DMS153 treated with DMSO at 0.1 percent for 48 hours (cell line): ENCODE results near the gene KLHL35.
"Not testable (repeated sequence)": the region's sequence is repeated elsewhere in the genome, so short reads cannot be mapped to it uniquely, and the experiment has no call there.

ENCODE experiments used
- DNase-seq: peaks from one replicate; lab custom pipeline; 2025; ENCODE audit not compliant: unreplicated experiment; lab: John Stamatoyannopoulos, UW

The KLHL35 gene

GRCh38 chr11:75426720-75427086 is 6.3 kb downstream of the KLHL35 start:
- no peak for DNase-seq

GRCh38 chr11:75425422-75425821 is 7.6 kb downstream of the KLHL35 start:
- DNase-seq: no peak

DNA sequence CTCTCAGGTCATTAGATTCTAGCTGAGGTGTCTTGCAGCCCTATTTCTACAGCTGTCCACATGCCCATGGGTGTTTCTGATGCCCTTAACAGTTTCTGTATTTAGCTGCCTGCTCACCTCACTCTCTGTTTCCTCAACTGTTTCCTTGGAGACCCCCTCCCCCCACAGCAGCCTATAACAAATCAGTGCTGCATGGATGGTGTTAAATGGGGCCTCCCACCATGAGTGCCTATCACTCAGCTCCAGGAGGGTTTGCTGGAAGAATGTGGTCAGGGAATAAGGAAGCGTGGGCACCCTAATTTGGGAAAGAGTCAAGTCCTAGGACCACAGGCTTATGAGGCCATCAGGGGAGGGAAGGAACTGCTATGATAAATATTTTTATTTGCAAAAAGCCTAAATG is 8.6 kb downstream of the KLHL35 start:
- DNase-seq: no peak

GRCh38 chr11:75423721-75424120 is 9.3 kb downstream of the KLHL35 start:
- no peak for DNase-seq

DNA sequence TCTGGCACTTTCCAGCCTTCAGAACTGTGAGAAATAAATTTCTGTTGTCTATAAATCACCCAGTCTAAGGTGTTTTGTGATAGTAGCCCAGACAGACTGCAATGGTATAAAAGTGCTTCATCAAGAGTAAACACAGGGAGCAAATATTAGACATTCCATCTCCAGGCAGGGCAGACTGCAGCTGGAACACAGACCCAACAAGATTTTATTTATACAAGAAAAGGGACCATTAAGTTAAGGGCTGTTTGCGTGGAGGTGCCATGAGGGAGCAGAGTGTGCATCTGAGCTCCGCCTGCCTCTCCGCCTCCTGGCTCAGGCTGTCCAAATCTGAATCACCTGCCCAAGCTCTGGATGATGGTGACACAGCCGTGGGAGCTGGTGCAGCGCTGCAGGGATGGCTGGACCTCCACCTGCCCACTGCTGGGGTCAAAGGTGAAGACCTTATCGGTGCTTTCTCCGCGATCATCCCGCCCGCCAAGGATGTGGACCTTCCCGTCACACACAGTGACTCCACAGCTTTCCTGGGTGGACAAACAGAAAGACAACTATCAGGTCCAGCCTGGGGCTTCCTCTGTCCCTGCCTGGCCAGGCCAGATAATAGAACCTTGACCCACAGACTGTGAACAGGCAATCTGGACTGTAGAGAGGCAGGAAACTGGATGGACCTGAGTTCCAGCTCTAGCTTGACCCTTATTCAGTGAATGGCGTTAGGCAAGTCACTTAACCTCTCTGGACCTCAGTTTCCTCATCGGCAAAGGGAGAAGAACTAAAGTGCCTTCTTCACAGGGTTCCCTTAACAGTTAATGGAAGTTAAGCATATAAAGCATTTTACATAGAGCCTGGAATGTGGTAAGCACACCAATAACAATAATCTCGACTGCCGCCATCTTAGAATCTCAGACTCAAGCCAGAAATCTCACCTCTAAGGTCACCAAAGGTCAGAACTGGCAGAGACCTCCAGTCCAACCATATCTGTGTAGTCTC is 10.5 kb downstream of the KLHL35 start:
- peak; percentile 76 for DNase-seq

GRCh38 chr11:75421902-75422247 is 11.1 kb downstream of the KLHL35 start:
- no peak for DNase-seq

GRCh38 chr11:75421035-75421602 is 11.9 kb downstream of the KLHL35 start:
- DNase-seq: no peak

DNA sequence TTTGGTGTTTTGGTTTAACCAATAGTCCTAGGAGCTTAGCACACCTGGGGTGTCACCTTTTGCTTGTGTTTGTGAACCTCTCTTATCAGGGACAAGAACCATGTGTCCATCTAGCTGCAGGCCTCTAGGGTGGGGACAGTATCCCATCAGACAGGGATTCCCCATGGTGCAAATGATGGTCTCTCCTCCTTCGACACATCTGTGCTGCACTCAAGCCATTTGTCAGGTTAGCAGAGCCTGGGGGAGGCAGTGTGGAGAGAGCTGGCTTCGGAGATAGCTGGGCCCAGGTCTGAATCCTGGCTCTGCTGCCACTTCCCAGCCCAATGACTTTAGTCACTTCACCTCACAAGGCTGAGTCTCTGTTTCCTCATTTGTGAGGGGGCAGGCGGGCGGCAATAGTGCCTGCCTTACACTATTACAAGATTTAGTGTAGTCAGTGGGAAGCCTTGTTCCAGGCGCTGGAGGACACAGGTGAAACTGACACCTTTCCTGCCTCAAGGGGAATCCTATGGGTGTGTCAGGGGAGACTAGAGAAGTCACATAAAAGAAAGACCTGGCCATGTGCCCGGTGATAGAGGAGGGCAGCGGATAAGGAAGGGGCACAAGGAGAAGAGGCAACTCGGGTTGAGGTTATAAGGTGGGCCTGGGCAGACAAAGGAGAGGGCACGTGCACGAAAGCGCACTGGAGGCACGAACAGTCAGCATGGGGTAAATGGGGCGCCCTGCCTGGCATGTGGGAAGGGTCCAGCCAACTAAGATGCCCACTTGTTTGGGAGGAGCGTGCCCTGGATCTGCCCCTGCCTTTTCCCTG is 12.6 kb downstream of the KLHL35 start:
- DNase-seq: peak; percentile 11

DNA sequence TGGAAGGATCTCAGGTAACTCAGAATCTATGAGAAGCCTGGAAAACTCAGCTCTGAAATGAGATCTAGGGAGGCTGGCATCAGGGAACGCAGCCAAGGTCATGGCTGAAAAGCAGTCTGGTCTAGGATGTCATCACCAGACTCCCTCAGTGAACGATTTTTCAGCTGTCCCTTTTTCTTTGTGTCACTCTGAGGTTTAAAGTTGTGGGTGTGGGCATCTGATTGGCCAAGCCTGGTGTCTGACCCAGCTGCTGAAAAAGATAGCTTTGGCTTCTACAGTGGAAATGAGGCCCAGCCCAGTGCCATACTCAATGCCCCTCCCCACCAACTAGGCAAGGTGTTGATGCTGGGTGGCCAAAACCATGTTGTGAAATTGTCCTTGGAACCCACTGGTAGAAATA is 19.1 kb downstream of the KLHL35 start:
- no peak for DNase-seq

DNA sequence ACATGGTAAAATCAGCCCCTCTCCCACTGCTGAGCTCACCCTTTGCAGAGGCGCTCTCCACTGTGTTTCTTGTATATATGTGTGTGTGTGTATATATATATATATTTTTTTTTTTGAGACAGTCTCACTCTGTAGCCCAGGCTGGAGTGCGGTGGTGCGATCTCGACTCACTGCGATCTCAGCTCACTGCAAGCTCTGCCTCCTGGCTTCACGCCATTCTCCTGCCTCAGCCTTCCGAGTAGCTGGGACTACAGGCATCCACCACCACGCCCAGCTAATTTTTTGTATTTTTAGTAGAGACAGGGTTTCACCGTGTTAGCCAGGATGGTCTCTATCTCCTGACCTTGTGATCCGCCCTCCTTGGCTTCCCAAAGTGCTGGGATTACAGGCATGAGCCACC is 19.9 kb downstream of the KLHL35 start:
- DNase-seq: not testable (repeated sequence)

DNA sequence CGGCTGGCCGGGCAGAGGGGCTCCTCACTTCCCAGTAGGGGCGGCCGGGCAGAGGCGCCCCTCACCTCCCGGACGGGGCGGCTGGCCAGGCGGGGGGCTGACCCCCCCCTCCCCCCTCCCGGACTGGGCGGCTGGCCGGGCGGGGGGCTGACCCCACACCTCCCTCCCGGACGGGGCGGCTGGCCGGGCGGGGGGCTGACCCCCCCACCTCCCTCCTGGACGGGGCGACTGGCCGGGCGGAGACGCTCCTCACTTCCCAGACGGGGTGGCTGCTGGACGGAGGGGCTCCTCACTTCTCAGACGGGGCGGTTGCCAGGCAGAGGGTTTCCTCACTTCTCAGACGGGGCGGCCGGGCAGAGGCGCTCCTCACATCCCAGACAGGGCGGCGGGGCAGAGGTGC is 23.0 kb downstream of the KLHL35 start:
- not testable (repeated sequence) for DNase-seq

DNA sequence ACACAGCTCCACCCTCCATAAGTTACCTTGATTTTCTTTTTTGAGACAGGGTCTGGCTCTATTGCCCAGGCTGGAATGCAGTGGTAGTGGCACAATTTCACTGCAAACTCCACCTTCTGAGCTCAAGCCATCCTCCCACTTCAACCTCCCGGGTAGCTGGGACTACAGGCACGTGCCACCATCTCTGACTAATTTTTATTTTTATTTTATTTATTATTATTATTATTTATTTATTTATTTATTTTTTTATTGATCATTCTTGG is 24.1 kb downstream of the KLHL35 start:
- DNase-seq: no peak

DNA sequence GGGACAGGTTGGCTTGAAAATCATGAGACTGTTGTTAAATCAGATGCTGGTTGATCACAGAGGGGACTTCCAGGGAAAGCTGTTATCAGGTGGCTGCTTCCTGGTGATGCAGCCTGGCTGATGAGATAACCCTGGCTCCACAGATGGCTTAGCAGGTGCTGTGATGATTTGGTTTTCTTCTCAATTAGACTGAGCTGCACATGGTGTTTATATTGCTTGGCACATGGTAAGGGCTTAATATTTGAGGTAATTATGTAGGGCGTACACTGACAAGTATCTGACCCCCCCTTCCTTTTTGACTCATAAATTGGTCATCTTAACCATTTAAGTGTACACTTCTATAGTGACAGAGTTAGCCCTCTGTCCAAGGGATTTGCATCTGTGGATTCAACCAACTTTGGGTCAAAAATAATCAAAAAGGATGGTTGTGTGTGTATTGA is 26.6 kb downstream of the KLHL35 start:
- no peak for DNase-seq

GRCh38 chr11:75403983-75404658 is 28.9 kb downstream of the KLHL35 start:
- DNase-seq: no peak

- DNase-seq: no peak
Observed at GRCh38 chr11:75403037-75403436, 30.0 kb downstream of the KLHL35 start.

DNA sequence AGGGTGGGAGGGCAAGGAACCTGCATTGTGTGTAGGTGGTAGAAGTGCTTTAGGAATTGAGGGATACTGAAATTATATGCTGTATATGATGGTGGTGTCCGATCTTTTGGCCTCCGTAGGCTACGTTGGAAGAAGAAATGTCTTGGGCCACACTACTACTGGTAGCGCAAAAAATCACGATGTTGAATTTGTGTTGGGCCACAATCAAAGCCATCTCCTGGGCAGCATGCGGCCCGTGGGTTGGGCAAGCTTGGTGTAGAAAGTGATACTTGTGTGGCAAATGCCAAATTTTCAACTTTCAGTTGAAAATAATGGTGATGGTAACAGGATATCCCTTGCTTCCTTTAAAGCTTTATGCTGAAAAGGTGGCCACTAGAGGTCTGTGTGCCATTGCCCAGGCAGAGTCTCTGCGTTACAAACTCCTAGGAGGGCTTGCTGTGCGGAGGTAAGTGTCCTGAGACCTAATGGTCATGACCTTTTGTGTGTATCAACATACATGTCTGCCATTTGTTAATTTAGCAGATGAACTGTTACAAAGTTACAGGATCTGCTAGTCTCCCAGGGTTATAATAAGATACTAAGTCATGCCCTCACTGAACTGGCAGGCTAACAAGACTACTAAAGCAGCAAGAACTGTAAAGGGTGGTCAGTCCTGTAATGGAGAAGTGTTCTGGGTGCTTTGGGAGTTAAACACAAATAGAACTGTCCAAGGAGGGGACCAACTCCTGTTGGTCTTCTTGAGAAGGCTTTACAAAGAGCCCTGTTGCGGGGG is 30.8 kb downstream of the KLHL35 start:
- no peak for DNase-seq

DNA sequence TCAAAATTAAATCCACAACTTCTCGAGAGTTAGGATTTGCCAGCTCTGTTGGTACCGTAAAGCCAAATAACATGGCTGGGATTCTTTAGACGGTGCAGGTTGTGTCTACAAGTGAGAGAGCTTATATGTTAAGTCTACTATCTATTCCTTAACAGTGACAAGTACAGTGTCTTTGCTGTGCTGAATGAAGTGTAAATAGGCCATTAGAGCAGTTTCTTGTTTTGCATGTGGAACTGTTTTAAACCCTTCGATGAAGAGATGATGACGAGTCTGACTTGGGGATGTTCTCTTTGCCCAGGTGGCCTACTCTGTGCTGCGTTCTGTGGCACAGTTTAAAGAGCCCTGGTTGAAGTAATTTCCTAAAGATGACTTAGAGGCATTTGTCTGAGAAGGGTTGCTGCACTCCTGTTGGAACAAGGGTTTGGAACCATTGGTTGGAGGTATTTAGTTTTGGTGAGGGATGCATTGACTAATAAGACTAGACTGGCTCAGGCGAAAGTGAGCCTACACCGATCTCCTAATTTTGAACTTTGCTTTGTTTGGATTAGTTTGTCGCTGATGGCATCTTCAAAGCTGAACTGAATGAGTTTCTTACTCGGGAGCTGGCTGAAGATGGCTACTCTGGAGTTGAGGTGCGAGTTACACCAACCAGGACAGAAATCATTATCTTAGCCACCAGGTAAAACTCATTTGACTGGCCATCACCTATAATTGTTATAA is 32.7 kb downstream of the KLHL35 start:
- no peak for DNase-seq

DNA sequence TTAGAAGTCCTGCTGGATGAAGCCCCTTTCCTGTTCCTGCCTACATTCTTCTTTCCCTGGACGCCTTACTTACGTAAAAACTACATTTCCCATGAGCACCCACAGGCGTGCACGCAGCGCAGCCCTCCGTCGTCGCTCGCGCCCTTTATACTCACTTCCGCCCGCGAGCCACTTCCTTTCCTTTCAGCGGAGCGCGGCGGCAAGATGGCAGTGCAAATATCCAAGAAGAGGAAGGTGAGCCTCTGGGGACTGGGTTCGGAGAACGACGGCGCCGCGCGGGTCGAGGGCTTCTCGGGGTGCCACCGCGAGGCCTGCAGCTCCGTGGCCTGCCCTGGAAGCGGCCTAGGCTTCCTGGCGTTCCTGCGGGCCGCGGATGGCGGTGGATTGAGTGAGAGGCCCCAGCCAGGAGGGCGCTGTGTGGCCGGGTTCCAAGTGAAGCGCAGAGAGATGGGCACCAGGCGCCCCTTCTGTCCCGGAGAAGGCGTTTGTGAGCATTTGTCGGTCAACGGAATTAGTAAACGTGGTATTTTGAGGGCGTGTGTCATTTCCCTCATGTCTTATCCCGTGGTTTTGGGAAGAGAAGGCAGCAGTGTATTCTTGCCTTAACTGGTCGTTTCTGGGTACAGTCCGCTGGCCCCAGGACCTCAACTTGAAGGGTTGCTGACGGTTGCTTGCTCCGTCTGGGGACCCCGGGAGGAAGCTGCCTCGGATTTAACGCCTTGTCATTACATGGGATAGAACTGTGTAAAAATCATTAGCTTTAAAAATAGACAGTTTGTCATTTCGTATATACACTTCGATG is 33.5 kb downstream of the KLHL35 start, which contains the start of gene RPS3:
RPS3 (plus strand) TSS at position 175 of the 802 bp plus-strand sequence; CDS start at position 205, 30 bp downstream.
- DNase-seq: peak; percentile 85

- no peak for DNase-seq
Observed at GRCh38 chr11:75398906-75399305, 34.1 kb downstream of the KLHL35 start.
